GM10266 (cell line): Measurements from ENCODE around the gene SLC2A9.

Source experiments
- DNase-seq: peaks from one replicate; pipeline ENCODE4 v3.0.0; 2012; ENCODE audit errors: extremely low spot score
- TF ChIP-seq, protein P1 (sequence below): IDR thresholded peaks from 2 replicates; pipeline ENCODE4 v1.5.1; 2012; ENCODE audit warnings: mild to moderate bottlenecking, low read depth; ENCODE audit not compliant: control insufficient read depth, insufficient read depth; ENCODE audit errors: missing control alignments

Gene SLC2A9

DNA sequence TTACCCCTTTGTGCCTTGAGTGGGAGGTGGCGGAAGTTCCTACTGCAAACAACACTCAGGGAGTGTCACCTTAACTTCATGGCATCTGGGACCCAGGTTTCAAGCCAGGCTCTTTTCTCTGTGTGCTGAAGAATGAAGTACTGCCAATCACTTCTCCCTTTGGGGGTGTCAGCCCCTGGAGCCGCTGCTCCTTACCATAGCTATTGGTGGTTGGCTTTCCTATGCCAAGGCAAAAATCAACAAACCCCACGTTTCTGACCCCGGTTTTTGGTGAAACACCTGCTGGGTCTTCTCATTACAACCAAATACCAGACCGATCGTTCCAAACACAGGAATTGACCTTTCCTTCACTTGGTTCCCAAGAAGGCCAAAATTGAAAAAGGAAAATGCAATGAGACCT is 19.7 kb upstream of the SLC2A9 start:
- TF ChIP-seq, protein P1, sequence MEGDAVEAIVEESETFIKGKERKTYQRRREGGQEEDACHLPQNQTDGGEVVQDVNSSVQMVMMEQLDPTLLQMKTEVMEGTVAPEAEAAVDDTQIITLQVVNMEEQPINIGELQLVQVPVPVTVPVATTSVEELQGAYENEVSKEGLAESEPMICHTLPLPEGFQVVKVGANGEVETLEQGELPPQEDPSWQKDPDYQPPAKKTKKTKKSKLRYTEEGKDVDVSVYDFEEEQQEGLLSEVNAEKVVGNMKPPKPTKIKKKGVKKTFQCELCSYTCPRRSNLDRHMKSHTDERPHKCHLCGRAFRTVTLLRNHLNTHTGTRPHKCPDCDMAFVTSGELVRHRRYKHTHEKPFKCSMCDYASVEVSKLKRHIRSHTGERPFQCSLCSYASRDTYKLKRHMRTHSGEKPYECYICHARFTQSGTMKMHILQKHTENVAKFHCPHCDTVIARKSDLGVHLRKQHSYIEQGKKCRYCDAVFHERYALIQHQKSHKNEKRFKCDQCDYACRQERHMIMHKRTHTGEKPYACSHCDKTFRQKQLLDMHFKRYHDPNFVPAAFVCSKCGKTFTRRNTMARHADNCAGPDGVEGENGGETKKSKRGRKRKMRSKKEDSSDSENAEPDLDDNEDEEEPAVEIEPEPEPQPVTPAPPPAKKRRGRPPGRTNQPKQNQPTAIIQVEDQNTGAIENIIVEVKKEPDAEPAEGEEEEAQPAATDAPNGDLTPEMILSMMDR: no peak
- no peak for DNase-seq

DNA sequence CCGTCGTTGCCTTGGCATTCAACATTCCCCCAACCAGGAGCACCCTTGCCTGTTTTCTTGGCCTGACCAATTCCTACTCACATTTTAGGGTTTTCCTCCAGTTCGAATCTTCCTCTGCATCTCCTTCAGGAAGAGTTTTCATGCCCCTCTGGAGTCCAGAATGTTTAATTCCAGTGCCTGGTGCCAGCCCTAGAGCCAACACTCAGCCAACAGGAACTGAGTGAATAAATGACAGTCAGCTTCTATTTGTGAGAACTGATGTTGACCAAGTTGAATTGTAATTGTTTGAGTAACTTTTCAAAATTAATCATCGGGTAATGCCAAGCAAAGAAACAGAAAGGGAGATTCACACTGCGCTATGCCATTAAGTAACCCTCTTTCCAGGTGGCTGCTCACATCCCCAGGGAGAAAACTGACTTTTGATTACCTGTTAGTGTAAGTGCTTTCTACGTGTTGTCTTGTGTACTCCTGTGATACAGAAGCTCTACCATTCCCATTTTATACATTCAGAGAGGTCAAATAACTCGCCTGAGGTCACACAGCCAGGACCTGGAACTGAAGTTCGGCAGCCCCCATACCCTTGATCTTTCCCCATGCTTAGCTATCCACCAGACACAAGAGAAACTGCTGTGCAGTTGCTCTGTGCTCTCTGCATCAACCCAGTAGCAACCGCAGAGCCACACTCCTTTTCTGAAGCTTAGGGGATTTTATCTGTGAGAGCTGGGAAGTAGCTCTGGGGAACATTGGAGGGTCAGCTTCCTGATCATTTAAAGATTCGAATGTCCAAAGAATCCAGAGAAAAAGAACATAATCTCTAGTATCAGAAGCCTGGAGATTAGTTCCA is 19.0 kb upstream of the SLC2A9 start:
- DNase-seq: no peak
- TF ChIP-seq, protein P1: no peak

DNA sequence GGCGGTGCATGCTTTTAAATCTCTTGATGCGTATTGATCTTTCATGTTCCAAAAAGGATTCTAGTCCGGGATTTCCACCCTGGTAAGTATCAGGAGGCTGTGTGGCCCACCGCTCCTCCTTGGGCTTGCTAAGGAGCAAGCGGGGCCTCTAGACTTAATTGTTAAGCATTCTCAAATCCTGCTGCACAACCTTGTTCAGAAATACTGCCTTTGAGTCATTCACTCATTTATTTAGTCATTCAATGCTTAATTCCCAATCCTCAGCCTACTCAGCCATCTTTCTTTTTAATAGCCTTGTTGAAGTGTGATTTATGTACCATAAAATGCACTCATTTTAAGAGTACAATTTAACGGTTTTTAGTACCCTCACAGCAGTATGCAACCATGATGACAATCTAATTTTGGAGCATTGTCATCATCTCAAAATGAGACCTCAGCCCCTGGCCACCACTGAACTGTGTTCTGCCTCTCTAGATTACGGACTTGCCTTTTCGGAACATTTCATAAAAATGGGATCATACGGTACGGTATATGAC is 15.6 kb upstream of the SLC2A9 start:
- DNase-seq: no peak
- TF ChIP-seq, protein P1: no peak

DNA sequence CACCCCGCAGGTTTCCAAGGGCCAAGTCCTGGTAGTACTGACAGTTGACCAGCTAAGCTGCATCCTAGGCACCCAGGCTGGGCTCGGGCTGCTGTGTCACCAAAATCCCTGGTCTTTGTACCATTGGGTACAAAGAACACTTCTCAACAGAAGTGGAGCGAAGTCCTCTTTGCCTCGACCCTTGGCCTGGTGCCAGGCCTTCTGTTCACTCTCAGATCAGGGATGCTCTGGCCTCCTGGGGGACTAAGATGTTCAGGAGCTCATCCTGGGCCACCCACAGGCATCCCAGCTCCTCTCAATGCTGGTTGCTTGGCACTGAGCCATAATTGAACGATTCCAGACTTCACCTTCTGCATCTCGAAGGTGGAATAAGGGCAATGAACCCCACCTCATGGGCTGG is 13.8 kb upstream of the SLC2A9 start:
- no peak for DNase-seq
- TF ChIP-seq, protein P1: no peak

DNA sequence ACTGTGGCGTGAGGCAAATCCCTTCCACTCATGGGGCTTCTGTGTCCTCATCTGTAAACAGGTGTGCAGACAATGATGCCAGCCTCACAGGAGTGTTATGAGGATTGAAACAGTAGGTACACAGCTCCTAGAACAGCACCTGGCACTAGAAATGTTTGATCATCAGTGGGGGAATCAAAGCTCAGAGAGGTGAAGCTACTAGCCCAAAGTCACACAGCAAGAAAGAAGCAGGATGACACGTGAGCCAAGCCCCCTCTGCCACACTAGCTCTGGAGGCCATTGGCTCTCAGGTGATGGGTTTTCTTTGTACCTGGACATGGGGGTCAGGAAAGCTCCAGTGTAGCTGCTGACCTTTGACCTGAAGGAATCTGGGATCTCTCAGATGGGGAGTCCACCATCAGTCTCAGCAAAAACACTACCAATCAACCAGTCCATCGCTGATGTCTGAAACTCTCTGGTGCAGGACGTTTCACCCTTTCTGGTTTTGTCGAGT is 13.4 kb upstream of the SLC2A9 start:
- TF ChIP-seq, protein P1: no peak
- no peak for DNase-seq

DNA sequence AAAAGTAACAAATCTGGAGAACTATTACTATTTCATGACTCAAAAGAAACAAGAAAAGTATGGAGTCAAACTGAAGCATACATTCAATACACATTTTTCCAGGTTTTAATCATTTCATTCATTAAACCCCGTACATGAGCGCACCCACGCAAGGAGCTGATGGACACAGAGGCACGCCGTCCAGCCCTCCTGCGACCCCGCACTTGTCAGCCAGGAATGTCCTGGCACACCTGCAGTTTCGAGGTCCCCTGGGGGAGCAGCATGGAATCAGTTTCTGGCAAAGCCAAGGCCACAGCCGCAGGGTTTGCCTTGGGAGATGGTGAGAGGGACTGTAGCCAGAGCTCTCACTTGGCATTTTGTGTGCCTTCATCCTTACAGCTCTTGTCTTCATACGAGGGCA is 12.8 kb upstream of the SLC2A9 start:
- TF ChIP-seq, protein P1: no peak
- DNase-seq: no peak

DNA sequence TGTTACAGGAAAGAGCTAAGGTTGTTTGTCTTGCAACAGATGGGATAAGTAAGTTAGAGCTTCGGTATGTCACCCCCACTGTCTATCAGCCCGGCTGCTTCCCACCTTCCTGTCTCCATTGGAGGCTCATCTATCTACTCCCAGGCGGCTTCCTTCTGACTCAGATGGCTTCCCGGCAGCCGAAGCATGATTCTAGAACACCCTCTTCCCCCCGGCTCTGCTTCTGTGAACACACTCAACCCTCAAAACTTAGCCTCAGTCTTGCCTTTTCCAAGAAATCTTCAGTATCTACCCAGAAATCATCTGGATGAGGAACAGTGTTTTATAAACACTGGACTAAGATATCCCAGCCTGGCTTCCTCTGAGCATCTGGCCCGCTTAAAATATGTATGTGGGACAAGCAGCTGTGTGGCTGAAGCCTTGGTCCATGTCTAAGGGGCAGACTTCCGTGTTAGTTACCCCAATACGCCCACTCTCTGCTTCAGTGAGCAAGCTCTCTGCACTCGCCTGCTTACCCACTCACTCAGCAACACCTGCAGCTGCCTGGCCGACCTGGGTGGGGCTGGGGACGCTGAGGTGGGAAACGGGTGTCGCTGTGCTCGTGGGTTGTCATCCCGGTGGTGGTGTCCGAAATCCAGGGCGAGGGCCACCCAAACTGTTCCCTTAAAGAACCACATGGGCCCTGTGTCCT is 12.0 kb upstream of the SLC2A9 start:
- DNase-seq: no peak
- TF ChIP-seq, protein P1: no peak
